ENCODE results near the gene ZNF280B. TPM values are rescaled to one million over a fixed set of nuclear protein-coding genes. Genes with fewer than 3 reads are reported as not detected.
"Not testable (repeated sequence)": the region's sequence is repeated elsewhere in the genome, so short reads cannot be mapped to it uniquely, and the experiment has no call there.

Gene ZNF280B
- total and polyA plus RNA-seq, 7 experiments from 2014 or later: 2.1 to 3.6 (median 2.3) TPM

GRCh38 chr22:22446517-22446916 is 62.0 kb downstream of the ZNF280B start:
- Histone ChIP-seq H3K4me3 (ENCODE audit: low read length) (no peak overlapping the region), H3K27ac (ENCODE audit: low read depth, low read length) (no peak overlapping the region), H3K4me1 (ENCODE audit: control insufficient read depth in 2 of 2, insufficient read depth in 2 of 2, low read length in 2 of 2) (no peaks in the 10 kb centered on the region), H3K27me3 (ENCODE audit: control insufficient read depth in 2 of 2, insufficient read depth in 2 of 2, low read length in 2 of 2) (peaks cover 0 to 3% of the 10 kb centered on the region in 2 donors), H3K36me3 (ENCODE audit: control insufficient read depth in 2 of 3, insufficient read depth in 3 of 3, low read length in 3 of 3) (no peaks in the 10 kb centered on the region), H3K9me3 (ENCODE audit: control insufficient read depth in 2 of 3, low read length in 3 of 3) (no peaks in the 10 kb centered on the region)
- no peak for ATAC-seq
- POLR2A ChIA-PET: interaction anchor here (0.6 kb wide), 1 partner anchor 86 kb away, joined by 4 read pairs; no protein-coding TSS in a partner anchor
- intact Hi-C loops (cut with micrococcal nuclease): no loop called here
- CTCF ChIA-PET: interaction anchor here (0.6 kb wide), 1 partner anchor 16 kb away, joined by 3 read pairs; no protein-coding TSS in a partner anchor
- H3K4me3 Mint-ChIP-seq: no peak overlapping the region
- no peaks in the 10 kb centered on the region for H3K36me3 Mint-ChIP-seq
- H3K27me3 Mint-ChIP-seq: peaks cover 31 to 43% (median 35%) of the 10 kb centered on the region in 5 donors
- DNase-seq: no peak
- no peaks in the 10 kb centered on the region for H3K4me1 Mint-ChIP-seq
- no peak overlapping the region for H3K27ac Mint-ChIP-seq
- H3K9me3 Mint-ChIP-seq: peaks cover 0 to 10% (median 2%) of the 10 kb centered on the region in 11 donors

- H3K4me3 ChIP-seq (ENCODE audit: low read length); POLR2A ChIA-PET; intact Hi-C loops (cut with micrococcal nuclease); CTCF ChIA-PET; H3K27ac Mint-ChIP-seq; H3K4me3 Mint-ChIP-seq; H3K36me3 Mint-ChIP-seq; H3K27ac ChIP-seq (ENCODE audit: low read depth, low read length); H3K4me1 Mint-ChIP-seq; H3K9me3 ChIP-seq (ENCODE audit: control insufficient read depth in 2 of 3, low read length in 3 of 3); DNase-seq; H3K4me1 ChIP-seq (ENCODE audit: control insufficient read depth in 2 of 2, insufficient read depth in 2 of 2, low read length in 2 of 2); ATAC-seq; H3K36me3 ChIP-seq (ENCODE audit: control insufficient read depth in 2 of 3, insufficient read depth in 3 of 3, low read length in 3 of 3); H3K27me3 ChIP-seq (ENCODE audit: control insufficient read depth in 2 of 2, insufficient read depth in 2 of 2, low read length in 2 of 2): not testable (repeated sequence)
- Mint-ChIP-seq H3K27me3 (peaks cover 27 to 55% (median 35%) of the 10 kb centered on the region in 5 donors), H3K9me3 (peaks cover 0 to 16% (median 6%) of the 10 kb centered on the region in 11 donors)
Measured at GRCh38 chr22:22444007-22444589, 64.4 kb downstream of the ZNF280B start.

- Mint-ChIP-seq H3K36me3 (no peaks in the 10 kb centered on the region), H3K9me3 (peaks cover 0 to 16% (median 6%) of the 10 kb centered on the region in 11 donors), H3K27ac (no peak overlapping the region), H3K4me3 (no peak overlapping the region), H3K27me3 (peaks cover 27 to 59% (median 40%) of the 10 kb centered on the region in 5 donors), H3K4me1 (no peaks in the 10 kb centered on the region)
- no peaks in the 10 kb centered on the region for H3K9me3 ChIP-seq (ENCODE audit: control insufficient read depth in 2 of 3, low read length in 3 of 3)
- no peak for DNase-seq
- H3K27me3 ChIP-seq (ENCODE audit: control insufficient read depth in 2 of 2, insufficient read depth in 2 of 2, low read length in 2 of 2): peaks cover 0 to 3% of the 10 kb centered on the region in 2 donors
- H3K27ac ChIP-seq (ENCODE audit: low read depth, low read length): no peak overlapping the region
- ChIA-PET CTCF (no interaction called here), POLR2A (no interaction called here)
- no peak overlapping the region for H3K4me3 ChIP-seq (ENCODE audit: low read length)
- intact Hi-C loops (cut with micrococcal nuclease): no loop called here
- H3K36me3 ChIP-seq (ENCODE audit: control insufficient read depth in 2 of 3, insufficient read depth in 3 of 3, low read length in 3 of 3): no peaks in the 10 kb centered on the region
- no peak for ATAC-seq
- no peaks in the 10 kb centered on the region for H3K4me1 ChIP-seq (ENCODE audit: control insufficient read depth in 2 of 2, insufficient read depth in 2 of 2, low read length in 2 of 2)
Measured at GRCh38 chr22:22442928-22443709, 65.4 kb downstream of the ZNF280B start.

GRCh38 chr22:22441626-22442025 is 66.9 kb downstream of the ZNF280B start:
- H3K27me3 ChIP-seq (ENCODE audit: control insufficient read depth in 2 of 2, insufficient read depth in 2 of 2, low read length in 2 of 2); H3K4me3 Mint-ChIP-seq; ATAC-seq; intact Hi-C loops (cut with micrococcal nuclease); H3K36me3 ChIP-seq (ENCODE audit: control insufficient read depth in 2 of 3, insufficient read depth in 3 of 3, low read length in 3 of 3); H3K36me3 Mint-ChIP-seq; POLR2A ChIA-PET; H3K4me1 Mint-ChIP-seq; H3K27ac Mint-ChIP-seq; H3K4me3 ChIP-seq (ENCODE audit: low read length); H3K4me1 ChIP-seq (ENCODE audit: control insufficient read depth in 2 of 2, insufficient read depth in 2 of 2, low read length in 2 of 2); CTCF ChIA-PET; H3K9me3 ChIP-seq (ENCODE audit: control insufficient read depth in 2 of 3, low read length in 3 of 3); H3K27ac ChIP-seq (ENCODE audit: low read depth, low read length); DNase-seq: not testable (repeated sequence)
- Mint-ChIP-seq H3K27me3 (peaks cover 32 to 68% (median 44%) of the 10 kb centered on the region in 5 donors), H3K9me3 (peaks cover 0 to 16% (median 6%) of the 10 kb centered on the region in 11 donors)

- H3K27ac ChIP-seq (ENCODE audit: low read depth, low read length): no peak overlapping the region
- H3K36me3 Mint-ChIP-seq: no peaks in the 10 kb centered on the region
- no peak for ATAC-seq
- no peaks in the 10 kb centered on the region for H3K36me3 ChIP-seq (ENCODE audit: control insufficient read depth in 2 of 3, insufficient read depth in 3 of 3, low read length in 3 of 3)
- no peaks in the 10 kb centered on the region for H3K4me1 Mint-ChIP-seq
- DNase-seq: no peak
- H3K4me3 Mint-ChIP-seq: no peak overlapping the region
- H3K9me3 Mint-ChIP-seq: peaks cover 0 to 16% (median 6%) of the 10 kb centered on the region in 11 donors
- no peak overlapping the region for H3K27ac Mint-ChIP-seq
- intact Hi-C loops (cut with micrococcal nuclease): no loop called here
- H3K27me3 Mint-ChIP-seq: peaks cover 39 to 65% (median 42%) of the 10 kb centered on the region in 5 donors
- POLR2A ChIA-PET: no interaction called here
- no peaks in the 10 kb centered on the region for H3K9me3 ChIP-seq (ENCODE audit: control insufficient read depth in 2 of 3, low read length in 3 of 3)
- H3K4me1 ChIP-seq (ENCODE audit: control insufficient read depth in 2 of 2, insufficient read depth in 2 of 2, low read length in 2 of 2): no peaks in the 10 kb centered on the region
- H3K27me3 ChIP-seq (ENCODE audit: control insufficient read depth in 2 of 2, insufficient read depth in 2 of 2, low read length in 2 of 2): peaks cover 0 to 3% of the 10 kb centered on the region in 2 donors
- no peak overlapping the region for H3K4me3 ChIP-seq (ENCODE audit: low read length)
- CTCF ChIA-PET: no interaction called here
Measured at GRCh38 chr22:22440188-22440587, 68.4 kb downstream of the ZNF280B start.

Other genes starting within 250 kb of the ZNF280B start
- not detected for gene ZNF280A, start 11.5 kb upstream of the ZNF280B start, total RNA-seq
- gene ZNF280A, start 11.5 kb upstream of the ZNF280B start, polyA plus RNA-seq: not detected
- not detected for gene PRAME, start 50.5 kb upstream of the ZNF280B start, total RNA-seq
- gene PRAME, start 50.5 kb upstream of the ZNF280B start, polyA plus RNA-seq: not detected
- gene GGTLC2, start 135.9 kb upstream of the ZNF280B start, total RNA-seq: not detected
- not detected for gene GGTLC2, start 135.9 kb upstream of the ZNF280B start, polyA plus RNA-seq